ENCODE data around the gene AP2A1. TPM values are rescaled to one million over a fixed set of nuclear protein-coding genes. Genes with fewer than 3 reads are reported as not detected.

The AP2A1 gene
- total and polyA plus RNA-seq, 2 of the 13 experiments (the other 11 are each of a cell fraction or from before 2014, with no cell fraction given), result 22.7 to 39.7 TPM

DNA sequence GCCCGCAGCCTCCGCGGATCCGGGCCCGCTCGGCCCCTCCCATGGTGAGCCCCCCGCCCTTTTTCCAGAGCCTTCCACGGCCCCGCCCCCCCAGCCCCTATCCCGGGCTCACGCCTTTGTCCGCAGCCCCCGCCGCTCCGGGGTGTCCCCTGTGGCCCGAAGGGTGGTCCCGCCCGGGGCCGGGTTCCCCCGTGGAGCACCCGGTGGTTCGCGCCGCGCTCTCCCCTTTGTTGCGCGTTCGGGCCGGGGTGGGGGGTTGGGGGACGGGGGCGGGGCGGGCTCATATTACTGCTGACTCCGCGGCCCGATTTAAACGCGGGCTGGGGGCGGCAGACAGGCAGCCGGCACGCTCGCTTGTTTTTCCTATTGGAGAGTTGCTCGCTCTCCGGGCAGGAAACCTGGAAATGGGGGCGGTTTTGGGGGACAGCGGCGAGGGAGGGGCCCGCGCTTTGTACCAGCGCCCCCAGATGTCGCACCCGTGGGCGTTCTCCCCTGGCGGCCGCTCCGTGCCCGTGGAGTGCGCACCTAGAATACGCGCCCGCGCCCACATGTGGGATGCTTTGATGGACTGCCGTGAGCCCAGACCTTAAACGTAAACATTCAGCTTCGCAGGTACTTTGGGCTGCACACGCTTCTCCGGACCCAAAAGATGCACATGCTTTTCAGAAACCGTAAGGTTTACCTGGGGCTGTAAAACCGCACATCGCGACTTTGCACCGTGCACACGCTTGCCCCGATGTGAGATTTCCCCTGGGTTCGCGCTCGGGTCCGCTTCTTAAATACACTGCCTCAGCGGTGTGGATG is 84.9 kb downstream of the AP2A1 start (continued):
- TF ChIP-seq, protein P1, sequence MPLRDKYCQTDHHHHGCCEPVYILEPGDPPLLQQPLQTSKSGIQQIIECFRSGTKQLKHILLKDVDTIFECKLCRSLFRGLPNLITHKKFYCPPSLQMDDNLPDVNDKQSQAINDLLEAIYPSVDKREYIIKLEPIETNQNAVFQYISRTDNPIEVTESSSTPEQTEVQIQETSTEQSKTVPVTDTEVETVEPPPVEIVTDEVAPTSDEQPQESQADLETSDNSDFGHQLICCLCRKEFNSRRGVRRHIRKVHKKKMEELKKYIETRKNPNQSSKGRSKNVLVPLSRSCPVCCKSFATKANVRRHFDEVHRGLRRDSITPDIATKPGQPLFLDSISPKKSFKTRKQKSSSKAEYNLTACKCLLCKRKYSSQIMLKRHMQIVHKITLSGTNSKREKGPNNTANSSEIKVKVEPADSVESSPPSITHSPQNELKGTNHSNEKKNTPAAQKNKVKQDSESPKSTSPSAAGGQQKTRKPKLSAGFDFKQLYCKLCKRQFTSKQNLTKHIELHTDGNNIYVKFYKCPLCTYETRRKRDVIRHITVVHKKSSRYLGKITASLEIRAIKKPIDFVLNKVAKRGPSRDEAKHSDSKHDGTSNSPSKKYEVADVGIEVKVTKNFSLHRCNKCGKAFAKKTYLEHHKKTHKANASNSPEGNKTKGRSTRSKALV (CRISPR knock-in tag; IDR thresholded peaks at IDR 0.05), result 0 out of 2 replicates have a peak, but pooled peaks have one; percentile 18
- TF ChIP-seq STAT5B (CRISPR knock-in tag; IDR thresholded peaks at IDR 0.05), result no peak
- TF ChIP-seq, protein P2, sequence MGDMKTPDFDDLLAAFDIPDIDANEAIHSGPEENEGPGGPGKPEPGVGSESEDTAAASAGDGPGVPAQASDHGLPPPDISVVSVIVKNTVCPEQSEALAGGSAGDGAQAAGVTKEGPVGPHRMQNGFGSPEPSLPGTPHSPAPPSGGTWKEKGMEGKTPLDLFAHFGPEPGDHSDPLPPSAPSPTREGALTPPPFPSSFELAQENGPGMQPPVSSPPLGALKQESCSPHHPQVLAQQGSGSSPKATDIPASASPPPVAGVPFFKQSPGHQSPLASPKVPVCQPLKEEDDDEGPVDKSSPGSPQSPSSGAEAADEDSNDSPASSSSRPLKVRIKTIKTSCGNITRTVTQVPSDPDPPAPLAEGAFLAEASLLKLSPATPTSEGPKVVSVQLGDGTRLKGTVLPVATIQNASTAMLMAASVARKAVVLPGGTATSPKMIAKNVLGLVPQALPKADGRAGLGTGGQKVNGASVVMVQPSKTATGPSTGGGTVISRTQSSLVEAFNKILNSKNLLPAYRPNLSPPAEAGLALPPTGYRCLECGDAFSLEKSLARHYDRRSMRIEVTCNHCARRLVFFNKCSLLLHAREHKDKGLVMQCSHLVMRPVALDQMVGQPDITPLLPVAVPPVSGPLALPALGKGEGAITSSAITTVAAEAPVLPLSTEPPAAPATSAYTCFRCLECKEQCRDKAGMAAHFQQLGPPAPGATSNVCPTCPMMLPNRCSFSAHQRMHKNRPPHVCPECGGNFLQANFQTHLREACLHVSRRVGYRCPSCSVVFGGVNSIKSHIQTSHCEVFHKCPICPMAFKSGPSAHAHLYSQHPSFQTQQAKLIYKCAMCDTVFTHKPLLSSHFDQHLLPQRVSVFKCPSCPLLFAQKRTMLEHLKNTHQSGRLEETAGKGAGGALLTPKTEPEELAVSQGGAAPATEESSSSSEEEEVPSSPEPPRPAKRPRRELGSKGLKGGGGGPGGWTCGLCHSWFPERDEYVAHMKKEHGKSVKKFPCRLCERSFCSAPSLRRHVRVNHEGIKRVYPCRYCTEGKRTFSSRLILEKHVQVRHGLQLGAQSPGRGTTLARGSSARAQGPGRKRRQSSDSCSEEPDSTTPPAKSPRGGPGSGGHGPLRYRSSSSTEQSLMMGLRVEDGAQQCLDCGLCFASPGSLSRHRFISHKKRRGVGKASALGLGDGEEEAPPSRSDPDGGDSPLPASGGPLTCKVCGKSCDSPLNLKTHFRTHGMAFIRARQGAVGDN (CRISPR knock-in tag; IDR thresholded peaks at IDR 0.05), result 0 out of 2 replicates have a peak, but pooled peaks have one; percentile 16
- 0 out of 2 replicates have a peak, but pooled peaks have one; percentile 11 for TF ChIP-seq GABPB1 (CRISPR knock-in tag; IDR thresholded peaks at IDR 0.05)
- TF ChIP-seq KDM2A (CRISPR knock-in tag; IDR thresholded peaks at IDR 0.05; ENCODE audit: borderline replicate concordance, low read depth), result peak; percentile 44; the same call in 1 of the 2 replicates
- TF ChIP-seq, protein P3, sequence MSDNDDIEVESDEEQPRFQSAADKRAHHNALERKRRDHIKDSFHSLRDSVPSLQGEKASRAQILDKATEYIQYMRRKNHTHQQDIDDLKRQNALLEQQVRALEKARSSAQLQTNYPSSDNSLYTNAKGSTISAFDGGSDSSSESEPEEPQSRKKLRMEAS (IDR thresholded peaks at IDR 0.05), result peak; percentile 40
- peak; percentile 67 for TF ChIP-seq AGO1 (IDR thresholded peaks at IDR 0.05; ENCODE audit: low read depth, low read length, poor library complexity, severe bottlenecking)
- TF ChIP-seq TBP (CRISPR knock-in tag; IDR thresholded peaks at IDR 0.05), result no peak
- TF ChIP-seq HIVEP1 (CRISPR knock-in tag; IDR thresholded peaks at IDR 0.05), result 0 out of 2 replicates have a peak, but pooled peaks have one; percentile 18
- no peak for TF ChIP-seq JUNB (CRISPR knock-in tag; IDR thresholded peaks at IDR 0.05; ENCODE audit: borderline replicate concordance)
- TF ChIP-seq, protein P4, sequence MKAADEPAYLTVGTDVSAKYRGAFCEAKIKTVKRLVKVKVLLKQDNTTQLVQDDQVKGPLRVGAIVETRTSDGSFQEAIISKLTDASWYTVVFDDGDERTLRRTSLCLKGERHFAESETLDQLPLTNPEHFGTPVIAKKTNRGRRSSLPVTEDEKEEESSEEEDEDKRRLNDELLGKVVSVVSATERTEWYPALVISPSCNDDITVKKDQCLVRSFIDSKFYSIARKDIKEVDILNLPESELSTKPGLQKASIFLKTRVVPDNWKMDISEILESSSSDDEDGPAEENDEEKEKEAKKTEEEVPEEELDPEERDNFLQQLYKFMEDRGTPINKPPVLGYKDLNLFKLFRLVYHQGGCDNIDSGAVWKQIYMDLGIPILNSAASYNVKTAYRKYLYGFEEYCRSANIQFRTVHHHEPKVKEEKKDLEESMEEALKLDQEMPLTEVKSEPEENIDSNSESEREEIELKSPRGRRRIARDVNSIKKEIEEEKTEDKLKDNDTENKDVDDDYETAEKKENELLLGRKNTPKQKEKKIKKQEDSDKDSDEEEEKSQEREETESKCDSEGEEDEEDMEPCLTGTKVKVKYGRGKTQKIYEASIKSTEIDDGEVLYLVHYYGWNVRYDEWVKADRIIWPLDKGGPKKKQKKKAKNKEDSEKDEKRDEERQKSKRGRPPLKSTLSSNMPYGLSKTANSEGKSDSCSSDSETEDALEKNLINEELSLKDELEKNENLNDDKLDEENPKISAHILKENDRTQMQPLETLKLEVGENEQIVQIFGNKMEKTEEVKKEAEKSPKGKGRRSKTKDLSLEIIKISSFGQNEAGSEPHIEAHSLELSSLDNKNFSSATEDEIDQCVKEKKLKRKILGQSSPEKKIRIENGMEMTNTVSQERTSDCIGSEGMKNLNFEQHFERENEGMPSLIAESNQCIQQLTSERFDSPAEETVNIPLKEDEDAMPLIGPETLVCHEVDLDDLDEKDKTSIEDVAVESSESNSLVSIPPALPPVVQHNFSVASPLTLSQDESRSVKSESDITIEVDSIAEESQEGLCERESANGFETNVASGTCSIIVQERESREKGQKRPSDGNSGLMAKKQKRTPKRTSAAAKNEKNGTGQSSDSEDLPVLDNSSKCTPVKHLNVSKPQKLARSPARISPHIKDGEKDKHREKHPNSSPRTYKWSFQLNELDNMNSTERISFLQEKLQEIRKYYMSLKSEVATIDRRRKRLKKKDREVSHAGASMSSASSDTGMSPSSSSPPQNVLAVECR (CRISPR knock-in tag; IDR thresholded peaks at IDR 0.05; ENCODE audit: borderline replicate concordance), result peak; percentile 65
- TF ChIP-seq, protein P5, sequence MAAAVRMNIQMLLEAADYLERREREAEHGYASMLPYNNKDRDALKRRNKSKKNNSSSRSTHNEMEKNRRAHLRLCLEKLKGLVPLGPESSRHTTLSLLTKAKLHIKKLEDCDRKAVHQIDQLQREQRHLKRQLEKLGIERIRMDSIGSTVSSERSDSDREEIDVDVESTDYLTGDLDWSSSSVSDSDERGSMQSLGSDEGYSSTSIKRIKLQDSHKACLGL (CRISPR knock-in tag; IDR thresholded peaks at IDR 0.05), result peak; percentile 54; the same call in 1 of the 2 replicates
